Thyroid gland (tissue), 4 donors: ENCODE data around the gene DTX3. TPM values are rescaled to one million over a fixed set of nuclear protein-coding genes. Genes with fewer than 3 reads are reported as not detected.
A peak's percentile ranks its signal among the peaks of the same experiment; 100 is the strongest.

Experiments used
- DNase-seq, 2 donors: peaks; one replicate each; pipeline ENCODE4 v3.0.0-alpha.2; 2019
- H3K27ac ChIP-seq, 3 donors: fragments of 200-600 bp; sonication (generic); 1 replicate in 2 of 3; 2 replicates in 1 of 3; pipeline ENCODE4 v1.5.1; 2016 to 2019; ENCODE audit warnings: mild to moderate bottlenecking in 1 of 3, moderate library complexity in 1 of 3
- H3K27me3 ChIP-seq: fragments of 200-600 bp; sonication (generic); one replicate; pipeline ENCODE4 v1.5.1; 2019
- H3K36me3 ChIP-seq, 2 donors: fragments of 200-600 bp; sonication (generic); one replicate each; pipeline ENCODE4 v1.5.1; 2016 to 2019
- H3K4me1 ChIP-seq, 2 donors: fragments of 200-600 bp; sonication (generic); one replicate each; pipeline ENCODE4 v1.5.1; 2017 to 2019
- H3K4me3 ChIP-seq, 3 donors: fragments of 200-600 bp; sonication (generic); replicated peaks in 1 of 3; 1 replicate in 2 of 3; 2 replicates in 1 of 3; pipeline ENCODE4 v1.5.1; 2016; ENCODE audit warnings: mild to moderate bottlenecking in 1 of 3
- H3K9me3 ChIP-seq: fragments of 200-600 bp; sonication (generic); one replicate; pipeline ENCODE4 v1.5.1; 2017
- POLR2A ChIP-seq, 2 donors: fragments of 450-650 bp; IDR thresholded peaks; one replicate each; pipeline ENCODE4 v1.6.1; 2017; ENCODE audit warnings: antibody characterized with exemption in 2 of 2, mild to moderate bottlenecking in 2 of 2, moderate library complexity in 1 of 2
- WGBS, 2 donors: methylation state at CpG; one replicate each; pipeline ENCODE4 v1.1.5; 2017; 5-methylcytosine and 5-hydroxymethylcytosine counted together
- intact Hi-C: fragments of 100-400 bp; cut with DNase I; formaldehyde crosslinking; loops from one replicate; pipeline ENCODE4 v1.15.1; 2023
- total RNA-seq, 4 donors: library from RNA; depleted of rRNA; stranded (reverse); fragments of >200 nt; gene quantifications; one replicate each; pipeline ENCODE4 v1.2.3, GENCODE V29; 2016
- TF ChIP-seq, protein P1 (sequence below), 6 experiments: fragments of 200-600 bp in 3 of 6; fragments of 450-650 bp in 3 of 6; sonication (generic) in 3 of 6; IDR thresholded peaks; one replicate each; pipeline ENCODE4 v1.5.1; 2016 to 2019; ENCODE audit warnings: antibody characterized with exemption in 6 of 6, mild to moderate bottlenecking in 2 of 6, inconsistent platforms in 1 of 6, moderate library complexity in 1 of 6

DTX3 gene
- total RNA-seq, 4 donors from 2014 or later, result 29.2 to 42.0 (median 33.9) TPM

DNA sequence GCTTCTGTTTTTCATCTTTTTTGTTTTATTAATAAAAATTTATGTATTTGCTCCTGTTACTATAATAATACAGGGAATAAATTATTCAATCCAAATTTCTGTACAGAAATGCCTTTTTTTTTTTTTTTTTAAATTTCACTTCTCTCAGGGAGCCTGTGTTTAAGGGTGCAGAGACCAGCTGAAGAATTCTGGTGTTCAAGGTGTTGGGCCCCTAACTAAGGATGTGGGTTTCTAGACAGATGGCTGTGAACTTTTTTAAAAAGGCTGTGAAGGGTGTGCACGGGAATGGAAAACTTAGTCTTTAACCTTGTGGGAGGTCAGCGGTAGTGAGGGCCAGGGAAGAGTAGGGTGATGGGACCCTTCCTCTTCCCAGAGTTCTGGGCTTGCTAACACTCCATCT lies 1.3 kb upstream of the DTX3 start:
- TF ChIP-seq, protein P1, sequence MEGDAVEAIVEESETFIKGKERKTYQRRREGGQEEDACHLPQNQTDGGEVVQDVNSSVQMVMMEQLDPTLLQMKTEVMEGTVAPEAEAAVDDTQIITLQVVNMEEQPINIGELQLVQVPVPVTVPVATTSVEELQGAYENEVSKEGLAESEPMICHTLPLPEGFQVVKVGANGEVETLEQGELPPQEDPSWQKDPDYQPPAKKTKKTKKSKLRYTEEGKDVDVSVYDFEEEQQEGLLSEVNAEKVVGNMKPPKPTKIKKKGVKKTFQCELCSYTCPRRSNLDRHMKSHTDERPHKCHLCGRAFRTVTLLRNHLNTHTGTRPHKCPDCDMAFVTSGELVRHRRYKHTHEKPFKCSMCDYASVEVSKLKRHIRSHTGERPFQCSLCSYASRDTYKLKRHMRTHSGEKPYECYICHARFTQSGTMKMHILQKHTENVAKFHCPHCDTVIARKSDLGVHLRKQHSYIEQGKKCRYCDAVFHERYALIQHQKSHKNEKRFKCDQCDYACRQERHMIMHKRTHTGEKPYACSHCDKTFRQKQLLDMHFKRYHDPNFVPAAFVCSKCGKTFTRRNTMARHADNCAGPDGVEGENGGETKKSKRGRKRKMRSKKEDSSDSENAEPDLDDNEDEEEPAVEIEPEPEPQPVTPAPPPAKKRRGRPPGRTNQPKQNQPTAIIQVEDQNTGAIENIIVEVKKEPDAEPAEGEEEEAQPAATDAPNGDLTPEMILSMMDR (IDR thresholded peaks at IDR 0.05), result no peak
- no peak for TF ChIP-seq POLR2A (IDR thresholded peaks at IDR 0.05)
- 55 to 79% methylated on average over 2 of the region's 2 CpGs for WGBS, 2 donors
- no peak for DNase-seq
- Histone ChIP-seq H3K27me3 (no peaks in the 10 kb centered on the region), H3K9me3 (no peaks in the 10 kb centered on the region), H3K4me3 (no peak overlapping the region), H3K36me3 (peaks cover 20 to 21% of the 10 kb centered on the region in 2 donors), H3K27ac (peak overlapping the region; percentile 12 to 89 (median 82)), H3K4me1 (peaks cover 12 to 16% of the 10 kb centered on the region in 2 donors)
- intact Hi-C loops, result no loop called here

DNA sequence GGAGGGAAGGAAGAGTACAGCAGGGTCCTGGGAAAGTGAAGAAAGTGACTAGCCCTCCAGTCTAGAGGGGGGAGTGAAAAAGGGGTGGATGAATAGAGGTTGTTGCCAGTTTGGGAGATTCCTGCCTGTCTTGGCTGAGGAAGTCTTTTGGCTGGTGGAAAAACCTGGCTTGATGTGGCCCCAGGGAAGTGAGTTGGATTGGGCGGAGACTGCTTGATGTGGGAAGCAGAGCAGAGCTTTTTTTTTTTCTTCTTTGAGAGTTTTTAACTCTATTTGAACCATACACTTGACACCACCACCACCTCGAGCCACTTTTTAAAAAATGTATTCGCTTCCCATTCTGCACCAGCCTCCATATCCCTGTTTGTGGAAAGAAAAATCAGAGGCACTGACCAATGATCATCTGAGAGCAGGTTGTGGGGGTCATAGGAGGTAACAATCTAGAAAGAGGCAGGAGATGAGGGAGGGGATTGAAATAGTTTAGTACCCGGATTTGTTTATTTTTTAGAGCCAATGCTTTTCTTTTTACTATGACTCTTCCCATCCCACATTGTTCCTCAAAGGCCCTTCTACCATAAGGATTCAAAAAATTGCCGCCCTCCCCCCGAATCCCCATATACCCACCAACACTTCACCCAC lies 690 bp upstream of the DTX3 start:
- 14 to 16% methylated on average over 6 of the region's 6 CpGs for WGBS, 2 donors
- Histone ChIP-seq H3K27me3 (no peaks in the 10 kb centered on the region), H3K27ac (peak overlapping the region; percentile 82 to 93 (median 89)), H3K9me3 (no peaks in the 10 kb centered on the region), H3K36me3 (peaks cover 17 to 20% of the 10 kb centered on the region in 2 donors), H3K4me3 (peak overlapping the region; percentile 21 to 88 (median 85)), H3K4me1 (peaks cover 12 to 16% of the 10 kb centered on the region in 2 donors)
- intact Hi-C loops, result no loop called here
- peak; percentile 71 to 75 for DNase-seq
- no peak for TF ChIP-seq POLR2A (IDR thresholded peaks at IDR 0.05)
- TF ChIP-seq, protein P1 (IDR thresholded peaks at IDR 0.05), result no peak

DNA sequence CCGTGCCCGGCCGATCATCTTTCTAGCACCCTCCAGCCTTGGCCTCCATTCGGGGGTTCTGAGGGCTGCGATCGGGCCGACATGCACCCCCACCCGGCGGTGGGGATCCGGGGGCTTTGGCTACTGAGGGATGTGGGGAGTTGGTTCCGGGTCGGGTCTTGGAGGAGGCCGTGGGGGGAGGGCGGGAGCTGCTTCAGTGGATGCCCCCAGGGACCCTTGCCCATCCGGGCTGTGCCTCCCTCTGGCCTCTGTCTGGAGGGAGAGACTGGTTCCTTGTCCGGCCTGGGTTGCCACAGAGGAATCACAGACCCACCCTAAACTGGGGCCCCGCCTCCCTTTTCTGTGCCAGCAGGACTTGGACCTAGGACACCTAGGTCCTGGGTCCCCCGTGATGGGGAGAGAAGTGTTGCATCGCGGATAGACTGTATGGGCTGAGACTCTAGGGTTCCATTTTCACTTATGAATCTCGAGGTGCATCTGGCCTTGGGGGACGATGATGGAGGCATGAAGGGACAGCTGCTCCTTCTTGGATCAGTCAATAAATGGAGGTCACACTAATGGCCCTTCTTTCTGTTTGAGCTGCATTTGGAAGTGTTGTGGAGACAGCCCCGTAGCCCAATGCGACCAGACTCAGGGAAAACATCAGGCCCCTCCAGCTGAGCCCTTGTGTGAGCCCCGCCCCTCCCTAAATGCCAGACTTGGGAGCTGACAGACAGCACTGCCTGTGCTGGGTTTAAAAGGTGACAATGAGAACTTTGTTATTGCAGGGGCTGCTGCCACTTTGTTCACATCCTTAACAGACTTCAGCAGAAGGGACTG lies 577 bp downstream of the DTX3 start:
- no peaks in the 10 kb centered on the region for H3K9me3 ChIP-seq
- peak overlapping the region; percentile 21 to 88 (median 85) for H3K4me3 ChIP-seq
- peak overlapping the region; percentile 82 to 93 (median 89) for H3K27ac ChIP-seq
- peak; percentile 50 to 58 for DNase-seq
- intact Hi-C loops, result no loop called here
- peaks cover 8 to 17% of the 10 kb centered on the region in 2 donors for H3K36me3 ChIP-seq
- H3K27me3 ChIP-seq, result no peaks in the 10 kb centered on the region
- peaks cover 15 to 16% of the 10 kb centered on the region in 2 donors for H3K4me1 ChIP-seq
- peak in 1 of 2 donors; percentile 19 for TF ChIP-seq POLR2A (IDR thresholded peaks at IDR 0.05)
- TF ChIP-seq, protein P1 (IDR thresholded peaks at IDR 0.05), result no peak
- WGBS, 2 donors, result 24 to 26% methylated on average over 3 to 7 of the region's 25 CpGs

DNA sequence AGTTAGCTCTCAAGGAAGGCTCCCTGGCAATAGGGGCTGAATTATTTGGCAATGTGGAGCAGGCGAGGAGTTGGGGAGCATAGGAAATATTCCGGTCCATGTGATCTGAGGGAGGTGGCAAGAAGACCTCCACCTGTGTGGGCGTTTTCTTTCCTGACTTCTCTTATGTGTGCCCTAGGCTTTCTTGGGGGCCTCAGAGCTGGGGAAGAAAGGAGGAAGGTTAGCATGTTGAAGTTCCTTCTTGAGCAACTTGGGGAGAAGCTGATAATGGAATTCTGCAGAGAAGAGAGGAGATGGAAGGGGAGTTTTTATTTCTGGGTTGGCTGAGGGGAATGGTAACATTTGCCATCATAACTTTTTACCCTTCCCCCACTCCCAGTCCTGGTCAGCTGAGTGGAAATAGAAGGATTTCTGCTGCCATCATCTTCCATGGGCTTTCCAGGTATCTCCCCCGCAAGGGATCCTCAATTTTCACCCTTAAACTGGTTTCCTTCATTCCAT lies 1.2 kb downstream of the DTX3 start:
- H3K36me3 ChIP-seq, result peaks cover 8 to 17% of the 10 kb centered on the region in 2 donors
- no peaks in the 10 kb centered on the region for H3K27me3 ChIP-seq
- H3K9me3 ChIP-seq, result no peaks in the 10 kb centered on the region
- TF ChIP-seq, protein P1 (IDR thresholded peaks at IDR 0.05), result no peak
- no peak for TF ChIP-seq POLR2A (IDR thresholded peaks at IDR 0.05)
- no peak overlapping the region for H3K27ac ChIP-seq
- intact Hi-C loops, result no loop called here
- 80 to 81% methylated on average over 4 of the region's 4 CpGs for WGBS, 2 donors
- H3K4me3 ChIP-seq, result no peak overlapping the region
- no peak for DNase-seq
- peaks cover 22 to 23% of the 10 kb centered on the region in 2 donors for H3K4me1 ChIP-seq
